ENCODE data around the gene ZFP30.

ZFP30 gene

GRCh38 chr19:37565370-37565669, 89.9 kb downstream of the ZFP30 start:
- in situ Hi-C loops (cut with MboI; ENCODE audit: low pct_unique_long_range_greater_than_20kb, low sequenced_read_pairs, unreplicated experiment) = no loop called here
- DNase-seq (ENCODE audit: low spot score) = no peak
- no peak for TF ChIP-seq CTCF (IDR thresholded peaks at IDR 0.05; ENCODE audit: extremely low read depth, insufficient read depth, missing control alignments)

DNA sequence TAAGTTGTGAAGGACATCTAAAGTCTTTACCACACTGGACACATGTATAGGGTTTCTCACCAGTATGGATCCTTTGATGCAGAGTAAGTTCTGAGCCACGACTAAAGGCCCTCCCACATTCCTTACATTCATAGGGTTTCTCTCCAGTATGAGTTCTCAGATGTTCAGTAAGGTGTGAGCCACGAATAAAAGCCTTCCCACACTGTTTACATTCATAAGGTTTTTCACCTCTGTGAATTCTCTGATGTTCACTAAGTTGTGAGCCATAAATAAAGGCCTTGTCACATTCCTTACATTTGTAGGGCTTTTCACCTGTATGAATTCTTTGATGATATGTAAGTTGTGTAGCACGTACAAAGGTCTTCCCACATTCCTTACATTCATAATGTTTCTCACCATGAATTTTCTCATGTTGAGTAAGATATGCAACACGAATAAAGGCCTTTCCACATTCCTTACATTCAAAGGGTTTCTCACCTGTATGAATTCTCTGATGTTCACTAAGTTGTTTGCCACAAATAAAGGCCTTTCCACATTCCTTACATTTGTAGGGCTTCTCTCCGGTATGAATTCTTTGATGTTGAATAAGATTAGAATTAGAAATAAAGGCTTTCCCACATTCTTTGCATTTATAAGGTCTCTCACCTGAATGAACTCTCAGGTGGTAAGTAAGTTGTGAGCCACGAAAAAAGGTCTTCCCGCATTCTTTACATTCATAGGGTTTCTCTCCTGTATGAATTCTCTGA, 90.5 kb downstream of the ZFP30 start:
- no peak for DNase-seq (ENCODE audit: low spot score)
- no peak for TF ChIP-seq CTCF (IDR thresholded peaks at IDR 0.05; ENCODE audit: extremely low read depth, insufficient read depth, missing control alignments)
- in situ Hi-C loops (cut with MboI; ENCODE audit: low pct_unique_long_range_greater_than_20kb, low sequenced_read_pairs, unreplicated experiment) = no loop called here
